HCT116 (cell line): Measurements from ENCODE around the gene ZNF488. TPM values are rescaled to one million over a fixed set of nuclear protein-coding genes. Genes with fewer than 3 reads are reported as not detected.

Experiments used
- ATAC-seq: fragments of 200-7000 bp; cut with Tn5 transposase; 2 replicates; pipeline ENCODE4 v1.9.1; 2020; ENCODE audit warnings: mild to moderate bottlenecking, moderate library complexity
- BruUV-seq: library from RNA; stranded (reverse); fragments of 400-500 nt; replicated peaks from 2 replicates; lab custom pipeline; 2021; lab: Mats Ljungman, UMichigan
- CTCF ChIA-PET: fragments of 300-600 bp; sonication (Branson Sonifier 250); formaldehyde crosslinking; loops from one replicate; lab custom pipeline; 2021; ENCODE audit warnings: antibody characterized with exemption; lab: Charles Lee
- POLR2A ChIA-PET: fragments of 300-600, 350-600 bp; sonication (Branson Sonifier 250); formaldehyde crosslinking; loops from one replicate; lab custom pipeline; 2021; ENCODE audit warnings: antibody characterized with exemption; lab: Charles Lee
- RAD21 ChIA-PET, 2 experiments: fragments of 300-600 bp; sonication (Branson Sonifier 250); formaldehyde crosslinking; loops; one replicate each; lab custom pipeline; 2023; ENCODE audit warnings: low total read pairs in 2 of 2; ENCODE audit not compliant: uncharacterized antibody in 2 of 2, unreplicated experiment in 2 of 2, low non-redundant PET in 1 of 2; lab: Charles Lee
- DNase-seq: peaks from one replicate; pipeline ENCODE4 v3.0.0-alpha.2; 2010; ENCODE audit warnings: low read depth, low spot score
- H2AFZ ChIP-seq: fragments of 200-600 bp; shearing (Covaris generic), sonication (generic); 2 replicates; pipeline ENCODE4 v1.6.1; 2017; ENCODE audit warnings: low read depth, mixed run types, mixed read lengths, antibody characterized with exemption, low read length; ENCODE audit not compliant: poor library complexity, severe bottlenecking
- H3K27ac ChIP-seq: 2 replicates; pipeline ENCODE4 v1.5.1; 2012; ENCODE audit warnings: low read depth, low read length
- H3K27me3 ChIP-seq: fragments of 200-600 bp; sonication (generic); 2 replicates; pipeline ENCODE4 v1.6.1; 2016; ENCODE audit warnings: mixed run types, low read length, mixed read lengths; ENCODE audit not compliant: insufficient read depth
- H3K36me3 ChIP-seq, 2 experiments: fragments of 200-500 bp in 1 of 2; fragments of 200-600 bp in 1 of 2; sonication (Bioruptor generic) in 1 of 2; sonication (generic) in 1 of 2; 2 replicates each; pipeline versions ENCODE4 v1.5.1 to v1.6.1; 2014 to 2016; ENCODE audit warnings: low read length in 2 of 2, inconsistent platforms in 1 of 2, mixed read lengths in 1 of 2, mixed run types in 1 of 2; ENCODE audit not compliant: insufficient read depth in 2 of 2, control insufficient read depth in 1 of 2
- H3K4me1 ChIP-seq, 2 experiments: fragments of 200-600 bp in 1 of 2; sonication (generic) in 1 of 2; 2 replicates each; pipeline versions ENCODE4 v1.5.1 to v1.6.1; 2012 to 2017; ENCODE audit warnings: low read length in 2 of 2, inconsistent platforms in 1 of 2, mild to moderate bottlenecking in 1 of 2, mixed read lengths in 1 of 2, mixed run types in 1 of 2, moderate library complexity in 1 of 2; ENCODE audit not compliant: insufficient read depth in 2 of 2, control insufficient read depth in 1 of 2
- H3K4me2 ChIP-seq: fragments of 200-600 bp; sonication (generic); 2 replicates; pipeline ENCODE4 v1.6.1; 2017; ENCODE audit warnings: mixed run types, low read length, mixed read lengths
- H3K4me3 ChIP-seq, 2 experiments: fragments of 200-600 bp in 1 of 2; sonication (generic) in 1 of 2; replicated peaks in 1 of 2; 2 replicates each; pipeline ENCODE4 v1.5.1; 2011 to 2016; ENCODE audit warnings: low read length in 2 of 2, control low read depth in 1 of 2, low read depth in 1 of 2, mild to moderate bottlenecking in 1 of 2, mixed read lengths in 1 of 2, mixed run types in 1 of 2
- H3K79me2 ChIP-seq: fragments of 200-600 bp; sonication (generic); 2 replicates; pipeline ENCODE4 v1.6.1; 2017; ENCODE audit warnings: mild to moderate bottlenecking, mixed run types, low read length, moderate library complexity, mixed read lengths; ENCODE audit not compliant: insufficient read depth
- H3K9ac ChIP-seq: fragments of 200-600 bp; sonication (generic); 2 replicates; pipeline ENCODE4 v1.6.1; 2016; ENCODE audit warnings: low read length, mixed read lengths
- H3K9me2 ChIP-seq: fragments of 200-600 bp; sonication (generic), shearing (Covaris generic); 2 replicates; pipeline ENCODE4 v1.6.1; 2017; ENCODE audit warnings: mixed run types, mild to moderate bottlenecking, moderate library complexity; ENCODE audit not compliant: insufficient read depth
- H3K9me3 ChIP-seq, 2 experiments: fragments of 200-500 bp in 1 of 2; fragments of 200-600 bp in 1 of 2; sonication (Bioruptor generic) in 1 of 2; sonication (generic) in 1 of 2; 2 replicates each; pipeline ENCODE4 v1.6.1; 2014 to 2017; ENCODE audit warnings: low read length in 2 of 2, mixed read lengths in 2 of 2, inconsistent platforms in 1 of 2, low read depth in 1 of 2, mild to moderate bottlenecking in 1 of 2, mixed run types in 1 of 2, moderate library complexity in 1 of 2; ENCODE audit not compliant: control insufficient read depth in 1 of 2, insufficient read depth in 1 of 2
- H4K20me1 ChIP-seq: fragments of 200-600 bp; sonication (generic), shearing (Covaris generic); 2 replicates; pipeline ENCODE4 v1.6.1; 2017; ENCODE audit warnings: mixed run types, mild to moderate bottlenecking, moderate library complexity; ENCODE audit not compliant: insufficient read depth
- CTCF ChIP-seq, 3 experiments: fragments of 200-600 bp in 1 of 3; sonication (generic) in 1 of 3; IDR thresholded peaks in 2 of 3; conservative IDR thresholded peaks in 1 of 3; 2 replicates each; pipeline ENCODE4 v1.5.1; 2012 to 2017; ENCODE audit warnings: low read depth in 2 of 3, low read length in 2 of 3, antibody characterized with exemption in 1 of 3, borderline replicate concordance in 1 of 3, control low read depth in 1 of 3, mild to moderate bottlenecking in 1 of 3, mixed read lengths in 1 of 3, mixed run types in 1 of 3, moderate library complexity in 1 of 3; ENCODE audit not compliant: insufficient read depth in 1 of 3
- ELF1 ChIP-seq: IDR thresholded peaks from 2 replicates; pipeline ENCODE4 v1.6.1; 2012; ENCODE audit warnings: low read depth, borderline replicate concordance
- EZH2 ChIP-seq: fragments of 200-600 bp; sonication (generic); IDR thresholded peaks from 2 replicates; pipeline ENCODE4 v1.6.1; 2017; ENCODE audit warnings: antibody characterized with exemption, mixed run types
- EZH2phosphoT487 ChIP-seq: fragments of 200-600 bp; IDR thresholded peaks from 2 replicates; pipeline ENCODE4 v1.6.1; 2018; ENCODE audit warnings: antibody characterized with exemption, borderline replicate concordance
- FOSL1 ChIP-seq: IDR thresholded peaks from 2 replicates; pipeline ENCODE4 v1.6.1; 2012; ENCODE audit warnings: low read depth
- MAX ChIP-seq: IDR thresholded peaks from 2 replicates; pipeline ENCODE4 v1.6.1; 2012
- POLR2A ChIP-seq: IDR thresholded peaks from 2 replicates; pipeline ENCODE4 v1.7.0; 2011; ENCODE audit warnings: borderline replicate concordance; ENCODE audit not compliant: insufficient read depth, insufficient read length; ENCODE audit errors: extremely low read depth
- RAD21 ChIP-seq: IDR thresholded peaks from 2 replicates; pipeline ENCODE4 v1.6.1; 2012; ENCODE audit warnings: low read depth, mild to moderate bottlenecking
- REST ChIP-seq: IDR thresholded peaks from 2 replicates; pipeline ENCODE4 v1.6.1; 2012; ENCODE audit warnings: low read depth
- SRF ChIP-seq: IDR thresholded peaks from 2 replicates; pipeline ENCODE4 v1.6.1; 2012; ENCODE audit warnings: low read depth
- ZBTB33 ChIP-seq: IDR thresholded peaks from 2 replicates; pipeline ENCODE4 v1.6.1; 2011; ENCODE audit warnings: mild to moderate bottlenecking, low read length, moderate library complexity; ENCODE audit not compliant: insufficient replicate concordance; ENCODE audit errors: extremely low read depth
- ZFX ChIP-seq: fragments of 450-650 bp; IDR thresholded peaks from 2 replicates; pipeline ENCODE4 v1.6.1; 2017
- intact Hi-C: fragments of 100-400 bp; cut with micrococcal nuclease; formaldehyde crosslinking; loops from 2 replicates; pipeline ENCODE4 v1.10.0; 2022
- total RNA-seq: library from RNA; stranded (reverse); gene quantifications from one replicate; pipeline ENCODE4 v1.2.1, GENCODE V29; 2021; ENCODE audit not compliant: unreplicated experiment

Gene ZNF488
- total RNA-seq, 1 experiment from 2014 or later, result 3.9 TPM

GRCh38 chr10:47366731-47367460, 17.2 kb downstream of the ZNF488 start:
- no peaks in the 10 kb centered on the region for H4K20me1 ChIP-seq
- intact Hi-C loops, result no loop called here

GRCh38 chr10:47366181-47366631, 17.9 kb downstream of the ZNF488 start:
- ChIA-PET POLR2A (no interaction called here), RAD21 (no interaction called here), CTCF (no interaction called here)
- no TSS peak for BruUV-seq
- no peaks in the 10 kb centered on the region for H3K36me3 ChIP-seq
- no peak for ATAC-seq
- no peak overlapping the region for H3K27ac ChIP-seq
- DNase-seq, result no peak
- H3K27me3 ChIP-seq, result no peaks in the 10 kb centered on the region
- H3K79me2 ChIP-seq, result no peaks in the 10 kb centered on the region
- no peak overlapping the region for H3K4me2 ChIP-seq
- peaks cover 0 to 15% of the 10 kb centered on the region in 2 experiments; a peak in 1 of 4 replicates for H3K4me1 ChIP-seq
- no peaks in the 10 kb centered on the region for H3K9me3 ChIP-seq
- H3K9ac ChIP-seq, result no peak overlapping the region
- H3K9me2 ChIP-seq, result no peaks in the 10 kb centered on the region
- H2AFZ ChIP-seq, result no peak overlapping the region
- intact Hi-C loops, result no loop called here
- no peak overlapping the region for H3K4me3 ChIP-seq
- no peaks in the 10 kb centered on the region for H4K20me1 ChIP-seq
- TF ChIP-seq MAX (no peak), ZFX (no peak), REST (no peak), CTCF (IDR thresholded peaks at IDR 0.05 in 2 of 3, conservative IDR thresholded peaks at IDR 0.05 in 1 of 3; ENCODE audit: borderline replicate concordance in 1 of 3, insufficient read depth in 1 of 3, low read depth in 2 of 3, low read length in 2 of 3) (no peak), RAD21 (no peak), ZBTB33 (no peak), POLR2A (no peak), ELF1 (no peak), FOSL1 (no peak), SRF (no peak)

More at GRCh38 chr10:47366731-47367460, 17.2 kb downstream of the ZNF488 start:
- Histone ChIP-seq H3K4me2 (no peak overlapping the region), H3K9ac (no peak overlapping the region), H3K27me3 (no peaks in the 10 kb centered on the region), H3K79me2 (no peaks in the 10 kb centered on the region), H3K4me1 (peaks cover 0 to 12% of the 10 kb centered on the region in 2 experiments; a peak in 1 of 4 replicates), H3K4me3 (no peak overlapping the region), H3K9me3 (no peaks in the 10 kb centered on the region), H3K9me2 (no peaks in the 10 kb centered on the region), H3K36me3 (no peaks in the 10 kb centered on the region), H3K27ac (no peak overlapping the region), H2AFZ (no peak overlapping the region)
- ChIA-PET POLR2A (no interaction called here), CTCF (no interaction called here), RAD21 (no interaction called here)
- DNase-seq, result no peak
- TF ChIP-seq EZH2phosphoT487 (no peak), EZH2 (no peak)
- no peak for ATAC-seq
- no TSS peak for BruUV-seq
